Vagina (tissue), 2 donors: ENCODE data around the gene INA. TPM values are rescaled to one million over a fixed set of nuclear protein-coding genes. Genes with fewer than 3 reads are reported as not detected.

ENCODE experiments used
- DNase-seq, 2 donors: peaks; one replicate each; pipeline ENCODE4 v3.0.0-alpha.2; 2017; ENCODE audit errors: extremely low spot score in 2 of 2
- H3K27ac ChIP-seq: fragments of 200-600 bp; sonication (generic); one replicate; pipeline ENCODE4 v1.5.1; 2019
- H3K27me3 ChIP-seq: fragments of 200-600 bp; sonication (generic); one replicate; pipeline ENCODE4 v1.5.1; 2019
- H3K36me3 ChIP-seq, 2 donors: fragments of 200-600 bp; sonication (generic); one replicate each; pipeline ENCODE4 v1.5.1; 2017 to 2019
- H3K4me1 ChIP-seq: fragments of 200-600 bp; sonication (generic); one replicate; pipeline ENCODE4 v1.5.1; 2019
- H3K4me3 ChIP-seq, 2 donors: fragments of 200-600 bp; sonication (generic); 1 replicate in 1 of 2; 2 replicates in 1 of 2; pipeline ENCODE4 v1.5.1; 2016 to 2019
- H3K9me3 ChIP-seq: fragments of 200-600 bp; sonication (generic); one replicate; pipeline ENCODE4 v1.5.1; 2019
- POLR2A ChIP-seq, 2 donors: fragments of 450-650 bp; IDR thresholded peaks; one replicate each; pipeline ENCODE4 v1.6.1; 2017; ENCODE audit warnings: antibody characterized with exemption in 2 of 2, mild to moderate bottlenecking in 2 of 2, moderate library complexity in 2 of 2
- POLR2AphosphoS5 ChIP-seq, 2 donors: sonication (generic); formaldehyde crosslinking; IDR thresholded peaks; one replicate each; pipeline ENCODE4 v1.9.0; 2017; ENCODE audit warnings: antibody characterized with exemption in 2 of 2, mild to moderate bottlenecking in 2 of 2, low read depth in 1 of 2; ENCODE audit not compliant: insufficient read depth in 1 of 2
- intact Hi-C: fragments of 100-400 bp; cut with DNase I; formaldehyde crosslinking; loops from one replicate; pipeline ENCODE4 v1.15.1; 2023
- total RNA-seq: library from RNA; depleted of rRNA; stranded (reverse); fragments of >200 nt; gene quantifications from one replicate; pipeline ENCODE4 v1.2.3, GENCODE V29; 2016
- TF ChIP-seq, protein P1 (sequence below), 3 experiments: fragments of 450-650 bp in 2 of 3; fragments of 200-600 bp in 1 of 3; sonication (generic) in 1 of 3; IDR thresholded peaks; one replicate each; pipeline ENCODE4 v1.5.1; 2017 to 2019; ENCODE audit warnings: antibody characterized with exemption in 3 of 3, mild to moderate bottlenecking in 2 of 3, moderate library complexity in 2 of 3

The INA gene
- total RNA-seq, 1 donor from 2014 or later: 3.9 TPM

DNA sequence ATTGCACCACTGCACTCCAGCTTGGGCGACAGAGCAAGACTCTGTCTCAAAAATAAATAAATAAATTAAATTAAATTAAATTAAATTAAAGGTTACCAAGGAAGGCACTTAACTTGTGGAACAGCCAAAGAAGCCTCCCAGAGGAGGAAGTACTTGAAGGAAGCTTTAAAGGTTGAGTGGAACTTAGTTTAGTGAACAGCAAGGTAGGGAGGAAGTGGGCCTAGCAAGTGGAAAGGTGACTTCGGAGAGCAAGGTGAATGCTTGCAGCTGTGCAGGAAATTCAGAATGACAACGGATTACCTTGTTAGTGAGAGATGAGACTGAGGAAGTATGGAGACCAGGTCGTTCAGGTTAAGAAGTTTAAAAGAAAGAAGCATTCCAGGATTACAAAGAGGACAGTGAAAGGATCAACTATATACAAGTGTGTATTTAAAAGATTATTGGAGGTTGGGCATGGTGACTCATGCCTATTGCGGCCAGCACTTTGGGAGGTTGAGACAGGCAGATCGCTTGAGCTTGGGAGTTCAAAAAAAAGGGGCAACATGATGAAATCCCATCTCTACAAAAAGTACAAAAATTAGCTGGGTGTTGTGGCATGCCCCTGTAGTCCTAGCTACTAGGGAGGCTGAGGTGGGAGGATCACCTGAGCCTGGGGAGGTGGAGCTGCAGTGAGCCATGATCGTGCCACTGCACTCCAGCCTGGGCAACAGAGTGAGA, 44.0 kb upstream of the INA start:
- H3K4me1 ChIP-seq: no peaks in the 10 kb centered on the region
- no peaks in the 10 kb centered on the region for H3K27me3 ChIP-seq
- H3K36me3 ChIP-seq: no peaks in the 10 kb centered on the region
- no peak overlapping the region for H3K4me3 ChIP-seq
- TF ChIP-seq POLR2A (IDR thresholded peaks at IDR 0.05): no peak
- TF ChIP-seq POLR2AphosphoS5 (IDR thresholded peaks at IDR 0.05; ENCODE audit: insufficient read depth in 1 of 2, low read depth in 1 of 2): no peak
- TF ChIP-seq, protein P1, sequence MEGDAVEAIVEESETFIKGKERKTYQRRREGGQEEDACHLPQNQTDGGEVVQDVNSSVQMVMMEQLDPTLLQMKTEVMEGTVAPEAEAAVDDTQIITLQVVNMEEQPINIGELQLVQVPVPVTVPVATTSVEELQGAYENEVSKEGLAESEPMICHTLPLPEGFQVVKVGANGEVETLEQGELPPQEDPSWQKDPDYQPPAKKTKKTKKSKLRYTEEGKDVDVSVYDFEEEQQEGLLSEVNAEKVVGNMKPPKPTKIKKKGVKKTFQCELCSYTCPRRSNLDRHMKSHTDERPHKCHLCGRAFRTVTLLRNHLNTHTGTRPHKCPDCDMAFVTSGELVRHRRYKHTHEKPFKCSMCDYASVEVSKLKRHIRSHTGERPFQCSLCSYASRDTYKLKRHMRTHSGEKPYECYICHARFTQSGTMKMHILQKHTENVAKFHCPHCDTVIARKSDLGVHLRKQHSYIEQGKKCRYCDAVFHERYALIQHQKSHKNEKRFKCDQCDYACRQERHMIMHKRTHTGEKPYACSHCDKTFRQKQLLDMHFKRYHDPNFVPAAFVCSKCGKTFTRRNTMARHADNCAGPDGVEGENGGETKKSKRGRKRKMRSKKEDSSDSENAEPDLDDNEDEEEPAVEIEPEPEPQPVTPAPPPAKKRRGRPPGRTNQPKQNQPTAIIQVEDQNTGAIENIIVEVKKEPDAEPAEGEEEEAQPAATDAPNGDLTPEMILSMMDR (IDR thresholded peaks at IDR 0.05): no peak
- intact Hi-C loops: no loop called here
- H3K27ac ChIP-seq: no peak overlapping the region
- H3K9me3 ChIP-seq: no peaks in the 10 kb centered on the region
- no peak for DNase-seq

DNA sequence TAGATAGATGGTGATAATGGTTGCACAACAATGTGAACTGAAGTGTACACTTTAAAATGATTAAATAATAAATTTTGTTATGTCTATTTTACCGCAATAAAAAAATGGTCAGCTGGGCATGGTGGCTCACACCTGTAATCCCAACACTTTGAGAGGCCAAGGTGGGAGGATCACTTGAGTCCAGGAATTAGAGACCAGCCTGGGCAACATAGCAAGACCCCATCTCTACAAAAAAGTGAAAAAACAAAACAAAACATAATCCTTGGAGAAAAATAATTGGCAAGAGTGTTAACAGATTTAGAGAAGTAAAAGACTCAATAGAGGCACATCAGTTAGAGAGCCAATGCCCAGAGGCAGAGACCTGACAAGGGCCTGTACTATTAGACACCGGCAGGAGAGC, 41.2 kb upstream of the INA start:
- H3K9me3 ChIP-seq: no peaks in the 10 kb centered on the region
- H3K27ac ChIP-seq: no peak overlapping the region
- no peaks in the 10 kb centered on the region for H3K36me3 ChIP-seq
- no peaks in the 10 kb centered on the region for H3K27me3 ChIP-seq
- intact Hi-C loops: no loop called here
- TF ChIP-seq, protein P1 (IDR thresholded peaks at IDR 0.05): no peak
- TF ChIP-seq POLR2A (IDR thresholded peaks at IDR 0.05) (no peak), POLR2AphosphoS5 (IDR thresholded peaks at IDR 0.05; ENCODE audit: insufficient read depth in 1 of 2, low read depth in 1 of 2) (no peak)
- H3K4me1 ChIP-seq: no peaks in the 10 kb centered on the region
- DNase-seq: no peak
- no peak overlapping the region for H3K4me3 ChIP-seq

DNA sequence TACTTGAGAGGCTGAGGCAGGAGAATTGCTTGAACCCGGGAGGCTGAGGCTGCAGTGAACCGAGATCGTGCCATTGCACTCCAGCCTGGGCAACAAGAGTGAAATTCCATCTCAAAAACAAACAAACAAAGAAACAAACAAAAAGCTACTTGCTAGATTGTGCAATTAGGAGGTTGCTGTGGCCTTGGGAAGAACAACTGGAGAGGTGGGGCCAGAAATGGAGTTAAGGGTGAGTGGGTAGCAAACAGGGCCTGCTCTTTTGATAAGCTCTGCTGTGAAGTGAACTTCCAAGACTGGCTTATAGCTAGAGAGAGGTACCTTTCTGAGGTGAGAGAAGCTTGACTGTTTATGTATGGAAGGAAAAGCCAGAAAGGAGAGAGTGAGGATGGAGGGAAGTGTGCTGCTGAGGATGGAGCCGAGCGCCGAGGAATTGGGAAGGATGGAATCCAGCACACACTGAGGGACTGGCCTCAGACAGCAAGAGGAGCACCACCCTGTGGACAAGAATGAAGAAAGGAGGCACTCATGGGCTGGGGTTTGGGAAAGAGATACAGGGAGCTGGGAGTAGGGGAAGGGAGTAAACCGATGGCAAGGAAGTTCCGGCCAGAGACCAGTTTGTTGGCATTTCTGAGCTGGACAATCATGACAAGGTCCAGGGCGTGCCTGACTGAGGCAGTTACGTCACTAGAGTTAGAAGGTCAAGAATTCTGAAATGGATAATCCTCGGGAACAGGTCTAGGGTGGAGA, 38.3 kb upstream of the INA start:
- intact Hi-C loops: no loop called here
- no peak overlapping the region for H3K27ac ChIP-seq
- no peak for DNase-seq
- TF ChIP-seq POLR2AphosphoS5 (IDR thresholded peaks at IDR 0.05; ENCODE audit: insufficient read depth in 1 of 2, low read depth in 1 of 2) (no peak), POLR2A (IDR thresholded peaks at IDR 0.05) (no peak)
- TF ChIP-seq, protein P1 (IDR thresholded peaks at IDR 0.05): no peak
- no peaks in the 10 kb centered on the region for H3K27me3 ChIP-seq
- no peaks in the 10 kb centered on the region for H3K36me3 ChIP-seq
- no peaks in the 10 kb centered on the region for H3K9me3 ChIP-seq
- no peaks in the 10 kb centered on the region for H3K4me1 ChIP-seq
- no peak overlapping the region for H3K4me3 ChIP-seq

- DNase-seq: no peak
- H3K4me1 ChIP-seq: no peaks in the 10 kb centered on the region
- intact Hi-C loops: loop anchor here (10.0 kb wide), 1 partner anchor 407 kb away; the partner anchor contains the start of gene CYP17A1
- H3K36me3 ChIP-seq: no peaks in the 10 kb centered on the region
- no peaks in the 10 kb centered on the region for H3K27me3 ChIP-seq
- H3K4me3 ChIP-seq: no peak overlapping the region
- H3K27ac ChIP-seq: peak overlapping the region; percentile 42
- no peaks in the 10 kb centered on the region for H3K9me3 ChIP-seq
- TF ChIP-seq POLR2AphosphoS5 (IDR thresholded peaks at IDR 0.05; ENCODE audit: insufficient read depth in 1 of 2, low read depth in 1 of 2) (peak; percentile 16 to 64), POLR2A (IDR thresholded peaks at IDR 0.05) (no peak)
- TF ChIP-seq, protein P1 (IDR thresholded peaks at IDR 0.05): no peak
These were observed 35.5 kb upstream of the INA start for GRCh38 chr10:103241262-103242011.
